Activated B cell treated with CpG ODN at 0.5 μM for 24 hours (primary cell): ENCODE data around the gene TPP2. TPM values are rescaled to one million over a fixed set of nuclear protein-coding genes. Genes with fewer than 3 reads are reported as not detected.

ENCODE experiments used
- ATAC-seq: fragments of 200-7000 bp; cut with Tn5 transposase; one replicate; pipeline ENCODE4 v1.10.0; 2021; ENCODE audit warnings: low read depth, mild to moderate bottlenecking, moderate library complexity
- CTCF ChIA-PET: fragments of 350-600 bp; sonication (Branson Sonifier 250); formaldehyde crosslinking; loops from one replicate; lab custom pipeline; 2021; ENCODE audit warnings: antibody characterized with exemption; lab: Charles Lee
- POLR2A ChIA-PET: fragments of 350-600 bp; sonication (Branson Sonifier 250); formaldehyde crosslinking; loops from one replicate; lab custom pipeline; 2021; ENCODE audit warnings: antibody characterized with exemption; lab: Charles Lee
- DNase-seq: peaks from one replicate; pipeline ENCODE4 v3.0.0; 2022
- H3K27ac Mint-ChIP-seq: one replicate; pipeline ENCODE4 v1.8.0; 2020; ENCODE audit warnings: mixed read lengths
- H3K27me3 Mint-ChIP-seq: one replicate; pipeline ENCODE4 v1.8.0; 2021; ENCODE audit warnings: mixed read lengths
- H3K36me3 Mint-ChIP-seq: one replicate; pipeline ENCODE4 v1.8.0; 2021; ENCODE audit warnings: low read depth, mixed read lengths
- H3K4me1 Mint-ChIP-seq: one replicate; pipeline ENCODE4 v1.8.0; 2021; ENCODE audit warnings: mixed read lengths
- H3K4me3 Mint-ChIP-seq: one replicate; pipeline ENCODE4 v1.8.0; 2020; ENCODE audit warnings: mild to moderate bottlenecking, mixed read lengths
- H3K9me3 Mint-ChIP-seq: one replicate; pipeline ENCODE4 v1.8.0; 2020; ENCODE audit warnings: mixed read lengths
- intact Hi-C: fragments of 100-400 bp; cut with micrococcal nuclease; formaldehyde crosslinking; loops from one replicate; pipeline ENCODE4 v1.15.1; 2024
- total RNA-seq: library from RNA; stranded (reverse); gene quantifications from 2 replicates; pipeline ENCODE4 v1.2.3, GENCODE V29; 2022
- TF ChIP-seq, protein P1 (sequence below): fragments of 200-600 bp; IDR thresholded peaks from one replicate; pipeline ENCODE4 v1.8.0; 2022; ENCODE audit warnings: antibody characterized with exemption, mild to moderate bottlenecking

The TPP2 gene
- total RNA-seq, 1 donor from 2014 or later: 53.1 TPM

- intact Hi-C loops: no loop called here
- TF ChIP-seq, protein P1, sequence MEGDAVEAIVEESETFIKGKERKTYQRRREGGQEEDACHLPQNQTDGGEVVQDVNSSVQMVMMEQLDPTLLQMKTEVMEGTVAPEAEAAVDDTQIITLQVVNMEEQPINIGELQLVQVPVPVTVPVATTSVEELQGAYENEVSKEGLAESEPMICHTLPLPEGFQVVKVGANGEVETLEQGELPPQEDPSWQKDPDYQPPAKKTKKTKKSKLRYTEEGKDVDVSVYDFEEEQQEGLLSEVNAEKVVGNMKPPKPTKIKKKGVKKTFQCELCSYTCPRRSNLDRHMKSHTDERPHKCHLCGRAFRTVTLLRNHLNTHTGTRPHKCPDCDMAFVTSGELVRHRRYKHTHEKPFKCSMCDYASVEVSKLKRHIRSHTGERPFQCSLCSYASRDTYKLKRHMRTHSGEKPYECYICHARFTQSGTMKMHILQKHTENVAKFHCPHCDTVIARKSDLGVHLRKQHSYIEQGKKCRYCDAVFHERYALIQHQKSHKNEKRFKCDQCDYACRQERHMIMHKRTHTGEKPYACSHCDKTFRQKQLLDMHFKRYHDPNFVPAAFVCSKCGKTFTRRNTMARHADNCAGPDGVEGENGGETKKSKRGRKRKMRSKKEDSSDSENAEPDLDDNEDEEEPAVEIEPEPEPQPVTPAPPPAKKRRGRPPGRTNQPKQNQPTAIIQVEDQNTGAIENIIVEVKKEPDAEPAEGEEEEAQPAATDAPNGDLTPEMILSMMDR: no peak
- H3K27ac Mint-ChIP-seq: peak overlapping the region; percentile 98
- no peaks in the 10 kb centered on the region for H3K9me3 Mint-ChIP-seq
- POLR2A ChIA-PET: interaction anchor here (0.9 to 7.8 kb wide), 11 partner anchors 8 to 1923 kb away, joined by 3 to 235 read pairs (median 5); partner anchors contain the start of genes ERCC5, TEX30 and TMTC4
- H3K4me1 Mint-ChIP-seq: peaks cover 57% of the 10 kb centered on the region
- ATAC-seq (no peak), DNase-seq (peak; percentile 40)
- H3K36me3 Mint-ChIP-seq: peaks cover 16% of the 10 kb centered on the region
- peak overlapping the region; percentile 96 for H3K4me3 Mint-ChIP-seq
- no peaks in the 10 kb centered on the region for H3K27me3 Mint-ChIP-seq
- CTCF ChIA-PET: interaction anchor here (1.3 to 7.1 kb wide), 2 partner anchors 203 to 249 kb away, joined by 6 to 48 read pairs; partner anchors contain the start of gene ERCC5
These were observed 509 bp downstream of the TPP2 start for GRCh38 chr13:102597029-102597961.

- peak overlapping the region; percentile 86 for H3K4me3 Mint-ChIP-seq
- ChIA-PET POLR2A (interaction anchor here (1.2 to 7.8 kb wide), 3 partner anchors 8 to 248 kb away, joined by 6 to 235 read pairs (median 9); partner anchors contain the start of genes ERCC5 and TEX30), CTCF (interaction anchor here (1.3 to 7.1 kb wide), 2 partner anchors 202 to 249 kb away, joined by 6 to 48 read pairs; partner anchors contain the start of gene ERCC5)
- H3K27ac Mint-ChIP-seq: peak overlapping the region; percentile 79
- no peaks in the 10 kb centered on the region for H3K27me3 Mint-ChIP-seq
- TF ChIP-seq, protein P1: no peak
- ATAC-seq: no peak
- peaks cover 57% of the 10 kb centered on the region for H3K4me1 Mint-ChIP-seq
- intact Hi-C loops: no loop called here
- DNase-seq: no peak
- H3K36me3 Mint-ChIP-seq: peaks cover 22% of the 10 kb centered on the region
- H3K9me3 Mint-ChIP-seq: no peaks in the 10 kb centered on the region
These were observed 1.3 kb downstream of the TPP2 start for GRCh38 chr13:102598061-102598460.

- Mint-ChIP-seq H3K4me1 (peaks cover 64% of the 10 kb centered on the region), H3K27me3 (no peaks in the 10 kb centered on the region), H3K27ac (no peak overlapping the region), H3K4me3 (peak overlapping the region; percentile 25), H3K36me3 (peaks cover 32% of the 10 kb centered on the region), H3K9me3 (no peaks in the 10 kb centered on the region)
- intact Hi-C loops: no loop called here
- ATAC-seq (no peak), DNase-seq (no peak)
- TF ChIP-seq, protein P1: no peak
- POLR2A ChIA-PET: no interaction called here
- CTCF ChIA-PET: no interaction called here
These were observed 2.7 kb downstream of the TPP2 start for GRCh38 chr13:102599426-102600012.

- DNase-seq (no peak), ATAC-seq (no peak)
- no peaks in the 10 kb centered on the region for H3K9me3 Mint-ChIP-seq
- H3K4me3 Mint-ChIP-seq: no peak overlapping the region
- no peak overlapping the region for H3K27ac Mint-ChIP-seq
- peaks cover 25% of the 10 kb centered on the region for H3K4me1 Mint-ChIP-seq
- H3K27me3 Mint-ChIP-seq: no peaks in the 10 kb centered on the region
- intact Hi-C loops: no loop called here
- TF ChIP-seq, protein P1: no peak
- peaks cover 71% of the 10 kb centered on the region for H3K36me3 Mint-ChIP-seq
- CTCF ChIA-PET: no interaction called here
- POLR2A ChIA-PET: interaction anchor here (0.6 to 1.8 kb wide), 4 partner anchors 10 to 239 kb away, joined by 3 to 9 read pairs (median 4); partner anchors contain the start of genes ERCC5 and TPP2
These were observed 9.9 kb downstream of the TPP2 start for GRCh38 chr13:102606537-102607309.
